Osteoblast (primary cell): ENCODE data around the gene RSPH6A. TPM values are rescaled to one million over a fixed set of nuclear protein-coding genes. Genes with fewer than 3 reads are reported as not detected.

ENCODE experiments used
- DNase-seq: peaks from one replicate; pipeline ENCODE4 v3.0.0; 2011; ENCODE audit warnings: low spot score, mixed read lengths; ENCODE audit not compliant: insufficient read length; ENCODE audit errors: missing footprints
- H2AFZ ChIP-seq: 2 replicates; pipeline ENCODE4 v1.6.0; 2011; ENCODE audit warnings: mild to moderate bottlenecking, low read length
- H3K27ac ChIP-seq: 2 replicates; pipeline ENCODE4 v1.5.1; 2011; ENCODE audit warnings: mild to moderate bottlenecking, low read depth, low read length, moderate library complexity
- H3K27me3 ChIP-seq: 2 replicates; pipeline ENCODE4 v1.6.0; 2012; ENCODE audit warnings: mild to moderate bottlenecking, control low read depth, inconsistent platforms, low read length, moderate library complexity; ENCODE audit not compliant: insufficient read depth
- H3K36me3 ChIP-seq: 2 replicates; pipeline ENCODE4 v1.5.1; 2011; ENCODE audit warnings: mild to moderate bottlenecking, low read length, control low read depth, moderate library complexity; ENCODE audit not compliant: insufficient read depth
- H3K4me1 ChIP-seq: 2 replicates; pipeline ENCODE4 v1.5.1; 2011; ENCODE audit warnings: mild to moderate bottlenecking, low read length, control low read depth, moderate library complexity; ENCODE audit not compliant: insufficient read depth
- H3K4me2 ChIP-seq: 2 replicates; pipeline ENCODE4 v1.6.0; 2011; ENCODE audit warnings: mild to moderate bottlenecking, low read length; ENCODE audit not compliant: insufficient read depth
- H3K4me3 ChIP-seq: fragments of 200-600 bp; sonication (generic); 3 replicates; pipeline ENCODE4 v1.5.1; 2012; ENCODE audit warnings: mild to moderate bottlenecking, low read length, inconsistent platforms; ENCODE audit not compliant: insufficient read depth
- H3K79me2 ChIP-seq: 2 replicates; pipeline ENCODE4 v1.6.0; 2012; ENCODE audit warnings: mild to moderate bottlenecking, low read length, control low read depth, inconsistent platforms; ENCODE audit not compliant: insufficient read depth
- H3K9me3 ChIP-seq: 2 replicates; pipeline ENCODE4 v1.5.1; 2011; ENCODE audit warnings: low read depth, low read length, control low read depth
- H4K20me1 ChIP-seq: 2 replicates; pipeline ENCODE4 v1.6.0; 2012; ENCODE audit warnings: mild to moderate bottlenecking, low read length, control low read depth; ENCODE audit not compliant: insufficient read depth
- CTCF ChIP-seq: IDR thresholded peaks from 2 replicates; pipeline ENCODE4 v1.5.1; 2011; ENCODE audit warnings: mild to moderate bottlenecking, low read depth, low read length, moderate library complexity; ENCODE audit errors: extremely low read depth
- total RNA-seq: library from RNA; depleted of rRNA; stranded (reverse); fragments of >200 nt; gene quantifications from 2 replicates; pipeline ENCODE4 v1.2.3, GENCODE V29; 2012

Gene RSPH6A
- total RNA-seq, 1 donor = under 0.01 TPM

- peak overlapping the region; percentile 95 for H3K4me2 ChIP-seq
- H3K4me3 ChIP-seq = peak overlapping the region; percentile 85
- H4K20me1 ChIP-seq = peaks cover 18% of the 10 kb centered on the region
- peaks cover 14% of the 10 kb centered on the region for H3K4me1 ChIP-seq
- H3K27me3 ChIP-seq = no peaks in the 10 kb centered on the region
- H3K9me3 ChIP-seq = no peaks in the 10 kb centered on the region
- H3K79me2 ChIP-seq = peaks cover 52% of the 10 kb centered on the region
- no peak overlapping the region for H2AFZ ChIP-seq
- DNase-seq = peak; percentile 46
- no peak overlapping the region for H3K27ac ChIP-seq
- peaks cover 41% of the 10 kb centered on the region for H3K36me3 ChIP-seq
- TF ChIP-seq CTCF = no peak
These were observed 24.2 kb downstream of the RSPH6A start for GRCh38 chr19:45790942-45791341.

- Histone ChIP-seq H3K9me3 (no peaks in the 10 kb centered on the region), H3K27me3 (no peaks in the 10 kb centered on the region), H4K20me1 (peaks cover 24% of the 10 kb centered on the region), H3K4me1 (peaks cover 15% of the 10 kb centered on the region), H3K27ac (no peak overlapping the region), H2AFZ (no peak overlapping the region), H3K79me2 (peaks cover 68% of the 10 kb centered on the region), H3K4me2 (no peak overlapping the region), H3K4me3 (no peak overlapping the region), H3K36me3 (peaks cover 50% of the 10 kb centered on the region)
- no peak for TF ChIP-seq CTCF
- peak; percentile 34 for DNase-seq
These were observed 25.9 kb downstream of the RSPH6A start for GRCh38 chr19:45789035-45789786.

GRCh38 chr19:45786533-45786894, 28.6 kb downstream of the RSPH6A start:
- Histone ChIP-seq H3K9me3 (no peaks in the 10 kb centered on the region), H3K27me3 (no peaks in the 10 kb centered on the region), H2AFZ (no peak overlapping the region), H3K79me2 (peaks cover 63% of the 10 kb centered on the region), H3K4me3 (no peak overlapping the region), H3K4me1 (peaks cover 30% of the 10 kb centered on the region), H3K4me2 (no peak overlapping the region), H3K36me3 (peaks cover 50% of the 10 kb centered on the region), H3K27ac (no peak overlapping the region), H4K20me1 (peaks cover 23% of the 10 kb centered on the region)
- TF ChIP-seq CTCF = no peak
- DNase-seq = no peak

GRCh38 chr19:45785781-45786532, 29.2 kb downstream of the RSPH6A start:
- peak; percentile 62 for DNase-seq
- Histone ChIP-seq H4K20me1 (peaks cover 23% of the 10 kb centered on the region), H3K27me3 (no peaks in the 10 kb centered on the region), H3K4me3 (no peak overlapping the region), H2AFZ (no peak overlapping the region), H3K9me3 (no peaks in the 10 kb centered on the region), H3K4me2 (no peak overlapping the region), H3K79me2 (peaks cover 63% of the 10 kb centered on the region), H3K36me3 (peaks cover 50% of the 10 kb centered on the region), H3K27ac (no peak overlapping the region), H3K4me1 (peaks cover 30% of the 10 kb centered on the region)
- TF ChIP-seq CTCF = no peak
